Transverse colon (tissue), 4 donors: ENCODE results near the gene ANO9. TPM values are rescaled to one million over a fixed set of nuclear protein-coding genes. Genes with fewer than 3 reads are reported as not detected.

Source experiments
- DNase-seq: peaks from one replicate; pipeline ENCODE4 v3.0.0-alpha.2; 2019
- H3K27ac ChIP-seq, 4 donors: fragments of 200-600 bp; sonication (generic); 2 replicates each; pipeline ENCODE4 v1.5.1; 2016 to 2018; ENCODE audit warnings: inconsistent platforms in 4 of 4
- H3K27me3 ChIP-seq: fragments of 200-600 bp; sonication (generic); 2 replicates; pipeline ENCODE4 v1.5.1; 2017; ENCODE audit warnings: inconsistent platforms
- H3K36me3 ChIP-seq, 4 donors: fragments of 200-600 bp; sonication (generic); 2 replicates each; pipeline ENCODE4 v1.5.1; 2017 to 2019; ENCODE audit warnings: inconsistent platforms in 4 of 4
- H3K4me1 ChIP-seq, 4 donors: fragments of 200-600 bp; sonication (generic); 2 replicates each; pipeline ENCODE4 v1.5.1; 2017 to 2020; ENCODE audit warnings: inconsistent platforms in 4 of 4
- H3K4me3 ChIP-seq, 4 donors: fragments of 200-600 bp; sonication (generic); 1 replicate in 1 of 4; 2 replicates in 3 of 4; pipeline versions ENCODE4 v1.5.1 to v1.6.1; 2017 to 2019; ENCODE audit warnings: inconsistent platforms in 4 of 4
- H3K9me3 ChIP-seq, 2 donors: fragments of 200-600 bp; sonication (generic); 2 replicates each; pipeline ENCODE4 v1.5.1; 2017 to 2019; ENCODE audit warnings: inconsistent platforms in 2 of 2
- EP300 ChIP-seq: sonication (generic); formaldehyde crosslinking; IDR thresholded peaks from one replicate; pipeline ENCODE4 v1.6.1; 2017; ENCODE audit warnings: antibody characterized with exemption, low read depth
- POLR2A ChIP-seq: fragments of 450-650 bp; IDR thresholded peaks from one replicate; pipeline ENCODE4 v1.6.1; 2016; ENCODE audit warnings: antibody characterized with exemption, mild to moderate bottlenecking, moderate library complexity
- POLR2AphosphoS5 ChIP-seq, 3 donors: sonication (generic); formaldehyde crosslinking; IDR thresholded peaks; one replicate each; pipeline ENCODE4 v1.6.1; 2016; ENCODE audit warnings: antibody characterized with exemption in 3 of 3
- WGBS, 2 donors: methylation state at CpG; one replicate each; pipeline ENCODE4 v1.1.5; 2018; ENCODE audit warnings: low coverage in 1 of 2; 5-methylcytosine and 5-hydroxymethylcytosine counted together
- in situ Hi-C, 4 donors: fragments of 200-750 bp; cut with MboI; loops; one replicate each; pipeline versions ENCODE4 v1.15.0 to v1.15.1; 2017; ENCODE audit warnings: low sequenced_read_pairs in 3 of 4, low pct_ligation_motif_present in 1 of 4, low pct_unique_long_range_greater_than_20kb in 1 of 4
- intact Hi-C: fragments of 100-400 bp; cut with DNase I; formaldehyde crosslinking; loops from one replicate; pipeline ENCODE4 v1.15.1; 2023; ENCODE audit warnings: low total_unique reads
- total RNA-seq, 4 donors: library from RNA; depleted of rRNA; stranded (reverse); fragments of >200 nt; gene quantifications; one replicate each; pipeline ENCODE4 v1.1.0, GENCODE V29; 2016
- TF ChIP-seq, protein P1 (sequence below), 5 experiments: fragments of 200-600 bp in 3 of 5; fragments of 450-650 bp in 2 of 5; sonication (generic) in 3 of 5; IDR thresholded peaks; 1 replicate in 2 of 5; 2 replicates in 3 of 5; pipeline ENCODE4 v1.5.1; 2016 to 2017; ENCODE audit warnings: antibody characterized with exemption in 5 of 5, inconsistent platforms in 3 of 5, mild to moderate bottlenecking in 2 of 5, moderate library complexity in 1 of 5

ANO9 gene
- total RNA-seq, 4 donors from 2014 or later, result 117 to 490 (median 296) TPM

DNA sequence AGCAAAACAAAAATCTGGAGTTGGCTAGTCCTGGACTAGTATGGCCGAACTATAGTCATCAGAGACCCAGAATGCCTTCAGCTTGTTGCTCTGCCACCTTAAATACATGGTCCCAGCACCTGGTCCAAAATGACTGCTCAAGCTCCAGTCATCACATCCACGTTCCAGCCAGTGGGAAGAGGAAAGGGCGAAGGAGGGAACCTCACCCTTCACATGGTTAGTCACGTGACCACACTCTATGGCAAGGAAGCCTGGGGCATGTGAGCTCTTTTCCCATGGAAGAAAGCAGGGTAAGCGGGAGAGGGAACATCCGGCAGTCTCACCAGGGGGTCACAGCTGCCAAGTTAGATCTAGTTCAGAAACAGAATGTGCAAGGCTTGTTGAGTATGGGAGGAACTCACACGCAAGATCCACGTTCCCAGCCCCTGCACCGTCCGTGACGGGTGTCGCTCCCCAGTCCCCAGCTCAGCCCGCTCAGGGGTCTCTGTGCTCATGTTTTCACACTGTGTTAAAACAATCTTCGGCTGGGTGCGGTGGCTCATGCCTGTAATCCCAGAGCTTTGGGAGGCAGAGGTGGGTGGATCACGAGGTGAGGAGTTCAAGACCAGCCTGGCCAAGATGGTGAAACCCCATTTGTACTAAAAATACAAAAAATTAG lies 1.9 kb upstream of the ANO9 start:
- Histone ChIP-seq H3K4me3 (no peak overlapping the region), H3K4me1 (peaks cover 9 to 65% (median 48%) of the 10 kb centered on the region in 4 donors), H3K27me3 (peaks cover 20% of the 10 kb centered on the region), H3K36me3 (no peaks in the 10 kb centered on the region), H3K27ac (peak overlapping the region; percentile 80 to 98 (median 95)), H3K9me3 (no peaks in the 10 kb centered on the region)
- in situ Hi-C loops (no loop called here), intact Hi-C loops (loop anchor here (10.0 kb wide), 1 partner anchor 69 kb away; no protein-coding TSS in a partner anchor)
- TF ChIP-seq POLR2A, result no peak
- TF ChIP-seq, protein P1, sequence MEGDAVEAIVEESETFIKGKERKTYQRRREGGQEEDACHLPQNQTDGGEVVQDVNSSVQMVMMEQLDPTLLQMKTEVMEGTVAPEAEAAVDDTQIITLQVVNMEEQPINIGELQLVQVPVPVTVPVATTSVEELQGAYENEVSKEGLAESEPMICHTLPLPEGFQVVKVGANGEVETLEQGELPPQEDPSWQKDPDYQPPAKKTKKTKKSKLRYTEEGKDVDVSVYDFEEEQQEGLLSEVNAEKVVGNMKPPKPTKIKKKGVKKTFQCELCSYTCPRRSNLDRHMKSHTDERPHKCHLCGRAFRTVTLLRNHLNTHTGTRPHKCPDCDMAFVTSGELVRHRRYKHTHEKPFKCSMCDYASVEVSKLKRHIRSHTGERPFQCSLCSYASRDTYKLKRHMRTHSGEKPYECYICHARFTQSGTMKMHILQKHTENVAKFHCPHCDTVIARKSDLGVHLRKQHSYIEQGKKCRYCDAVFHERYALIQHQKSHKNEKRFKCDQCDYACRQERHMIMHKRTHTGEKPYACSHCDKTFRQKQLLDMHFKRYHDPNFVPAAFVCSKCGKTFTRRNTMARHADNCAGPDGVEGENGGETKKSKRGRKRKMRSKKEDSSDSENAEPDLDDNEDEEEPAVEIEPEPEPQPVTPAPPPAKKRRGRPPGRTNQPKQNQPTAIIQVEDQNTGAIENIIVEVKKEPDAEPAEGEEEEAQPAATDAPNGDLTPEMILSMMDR (IDR thresholded peaks at IDR 0.05), result no peak
- TF ChIP-seq POLR2AphosphoS5 (IDR thresholded peaks at IDR 0.05), result no peak
- no peak for TF ChIP-seq EP300
- no peak for DNase-seq
- 66 to 78% methylated on average over 8 to 16 of the region's 16 CpGs for whole genome bisulfite sequencing, 2 donors

- Histone ChIP-seq H3K9me3 (no peaks in the 10 kb centered on the region), H3K27me3 (peaks cover 20% of the 10 kb centered on the region), H3K27ac (peak overlapping the region in 3 of 4 donors; percentile 81 to 86 (median 83)), H3K4me1 (peaks cover 9 to 59% (median 42%) of the 10 kb centered on the region in 4 donors), H3K4me3 (no peak overlapping the region), H3K36me3 (no peaks in the 10 kb centered on the region)
- DNase-seq, result no peak
- no peak for TF ChIP-seq POLR2AphosphoS5 (IDR thresholded peaks at IDR 0.05)
- TF ChIP-seq, protein P1 (IDR thresholded peaks at IDR 0.05), result no peak
- TF ChIP-seq POLR2A, result no peak
- TF ChIP-seq EP300, result no peak
- in situ Hi-C loops, result no loop called here
- 65% methylated on average over 12 of the region's 16 CpGs; no CpG with 5 or more reads in 1 of the 2 donors for WGBS, 2 donors
- intact Hi-C loops, result loop anchor here (10.0 kb wide), 1 partner anchor 68 kb away; no protein-coding TSS in a partner anchor
Measured at GRCh38 chr11:442611-443081, 835 bp upstream of the ANO9 start.

- in situ Hi-C loops (no loop called here), intact Hi-C loops (loop anchor here (10.0 kb wide), 1 partner anchor 66 kb away; no protein-coding TSS in a partner anchor)
- H3K27me3 ChIP-seq, result peaks cover 20% of the 10 kb centered on the region
- 40% methylated on average over 13 of the region's 13 CpGs; no CpG with 5 or more reads in 1 of the 2 donors for WGBS, 2 donors
- no peak for TF ChIP-seq EP300
- TF ChIP-seq, protein P1 (IDR thresholded peaks at IDR 0.05), result no peak
- TF ChIP-seq POLR2AphosphoS5 (IDR thresholded peaks at IDR 0.05), result no peak
- no peak for TF ChIP-seq POLR2A
- H3K4me1 ChIP-seq, result peaks cover 6 to 45% (median 35%) of the 10 kb centered on the region in 4 donors
- DNase-seq, result no peak
- no peaks in the 10 kb centered on the region for H3K36me3 ChIP-seq
- peak overlapping the region; percentile 36 to 62 (median 52) for H3K4me3 ChIP-seq
- peak overlapping the region; percentile 75 to 86 (median 82) for H3K27ac ChIP-seq
- H3K9me3 ChIP-seq, result no peaks in the 10 kb centered on the region
Measured at GRCh38 chr11:441043-441417, 781 bp downstream of the ANO9 start.
